MM.1S (cell line): ENCODE results near the gene LARP1B.

Source experiments
- EZH2 ChIP-seq: fragments of 300-600 bp; sonication (generic); optimal IDR thresholded peaks from 2 replicates; pipeline ENCODE3; 2017; ENCODE audit warnings: low read depth, mild to moderate bottlenecking, antibody characterized with exemption, low read length, mixed read lengths
- EZH2phosphoT487 ChIP-seq: fragments of 300-600 bp; sonication (generic); IDR thresholded peaks from 2 replicates; pipeline ENCODE4 v1.6.1; 2018; ENCODE audit warnings: antibody characterized with exemption, low read length
- TF ChIP-seq, protein P1 (sequence below): fragments of 300-600 bp; sonication (generic); IDR thresholded peaks from 2 replicates; pipeline ENCODE4 v1.5.1; 2016; ENCODE audit warnings: antibody characterized with exemption, low read length, mixed read lengths

DNA sequence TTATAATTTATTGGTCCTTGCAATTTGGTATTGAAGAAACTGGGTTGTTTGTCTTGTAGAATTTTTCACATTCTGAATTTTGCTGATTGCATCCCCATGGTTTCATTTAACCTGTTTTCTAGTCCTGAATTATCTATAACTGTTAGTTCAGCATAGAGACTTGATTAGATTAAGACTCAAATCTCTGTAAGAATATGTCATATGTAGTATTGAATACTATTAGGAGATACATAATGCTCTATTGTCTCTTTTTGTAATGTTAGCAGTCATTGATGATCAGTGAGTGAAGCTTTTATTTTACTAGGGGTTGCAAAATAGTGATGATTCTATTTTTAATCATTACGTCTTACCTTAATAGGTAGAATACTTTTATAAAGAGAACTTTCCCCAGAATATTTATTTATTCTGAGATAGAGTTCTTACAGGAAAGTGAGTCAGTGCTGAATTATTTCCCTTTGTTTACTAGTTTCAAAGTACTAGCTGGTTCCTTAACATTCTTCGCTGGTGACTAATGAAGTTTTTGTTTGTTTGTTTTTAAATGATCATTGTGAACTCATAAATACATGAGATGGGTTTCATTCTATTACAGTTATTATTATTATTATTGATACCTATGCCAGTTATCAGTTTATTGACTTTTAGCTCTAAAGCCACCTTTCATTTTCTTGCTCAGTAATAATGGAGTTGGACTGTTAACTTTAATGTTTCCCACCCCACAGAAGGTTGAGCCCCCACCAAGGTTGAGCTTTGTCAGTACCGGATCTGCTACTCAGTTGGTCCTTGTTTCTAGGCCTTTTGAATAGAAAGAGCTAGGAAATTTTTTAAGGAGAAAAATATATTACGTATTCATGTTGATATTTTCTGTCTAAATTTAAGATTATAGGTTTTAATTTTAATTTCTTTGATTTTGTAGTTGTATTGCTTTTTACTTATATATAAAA, 102.3 kb downstream of the LARP1B start:
- TF ChIP-seq, protein P1, sequence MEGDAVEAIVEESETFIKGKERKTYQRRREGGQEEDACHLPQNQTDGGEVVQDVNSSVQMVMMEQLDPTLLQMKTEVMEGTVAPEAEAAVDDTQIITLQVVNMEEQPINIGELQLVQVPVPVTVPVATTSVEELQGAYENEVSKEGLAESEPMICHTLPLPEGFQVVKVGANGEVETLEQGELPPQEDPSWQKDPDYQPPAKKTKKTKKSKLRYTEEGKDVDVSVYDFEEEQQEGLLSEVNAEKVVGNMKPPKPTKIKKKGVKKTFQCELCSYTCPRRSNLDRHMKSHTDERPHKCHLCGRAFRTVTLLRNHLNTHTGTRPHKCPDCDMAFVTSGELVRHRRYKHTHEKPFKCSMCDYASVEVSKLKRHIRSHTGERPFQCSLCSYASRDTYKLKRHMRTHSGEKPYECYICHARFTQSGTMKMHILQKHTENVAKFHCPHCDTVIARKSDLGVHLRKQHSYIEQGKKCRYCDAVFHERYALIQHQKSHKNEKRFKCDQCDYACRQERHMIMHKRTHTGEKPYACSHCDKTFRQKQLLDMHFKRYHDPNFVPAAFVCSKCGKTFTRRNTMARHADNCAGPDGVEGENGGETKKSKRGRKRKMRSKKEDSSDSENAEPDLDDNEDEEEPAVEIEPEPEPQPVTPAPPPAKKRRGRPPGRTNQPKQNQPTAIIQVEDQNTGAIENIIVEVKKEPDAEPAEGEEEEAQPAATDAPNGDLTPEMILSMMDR = no peak
- TF ChIP-seq EZH2 (no peak), EZH2phosphoT487 (no peak)
